Mesenchymal stem cell (in vitro differentiated cells and primary cell): ENCODE data around the gene GTF3C2.

Experiments
- DNase-seq: peaks from one replicate; pipeline ENCODE4 v3.0.0-alpha.2; 2013
- H2AFZ ChIP-seq: one replicate; pipeline ENCODE4 v1.6.1; 2013; ENCODE audit warnings: low read depth, mild to moderate bottlenecking, control low read depth, inconsistent platforms, low read length, moderate library complexity
- H2AK5ac ChIP-seq: 2 replicates; pipeline ENCODE4 v1.6.1; 2013; ENCODE audit warnings: low read length, moderate library complexity, mild to moderate bottlenecking, inconsistent platforms; ENCODE audit not compliant: severe bottlenecking
- H2BK120ac ChIP-seq: one replicate; pipeline ENCODE4 v1.6.1; 2013; ENCODE audit warnings: low read depth, mild to moderate bottlenecking, inconsistent platforms, low read length, moderate library complexity
- H2BK12ac ChIP-seq, 2 experiments: one replicate each; pipeline ENCODE4 v1.6.1; 2013; ENCODE audit warnings: inconsistent platforms in 2 of 2, low read length in 2 of 2, mild to moderate bottlenecking in 2 of 2, moderate library complexity in 2 of 2, control low read depth in 1 of 2
- H2BK15ac ChIP-seq: one replicate; pipeline ENCODE4 v1.6.1; 2013; ENCODE audit warnings: mild to moderate bottlenecking, low read depth, inconsistent platforms; ENCODE audit not compliant: poor library complexity, severe bottlenecking
- H2BK5ac ChIP-seq: 2 replicates; pipeline ENCODE4 v1.6.1; 2013; ENCODE audit warnings: low read depth, mild to moderate bottlenecking, low read length, control low read depth, inconsistent platforms; ENCODE audit not compliant: poor library complexity, severe bottlenecking
- H3K14ac ChIP-seq, 2 experiments: one replicate each; pipeline ENCODE4 v1.6.1; 2013; ENCODE audit warnings: inconsistent platforms in 2 of 2, low read length in 2 of 2, control low read depth in 1 of 2, mild to moderate bottlenecking in 1 of 2, moderate library complexity in 1 of 2
- H3K18ac ChIP-seq, 2 experiments: one replicate each; pipeline ENCODE4 v1.6.1; 2013; ENCODE audit warnings: inconsistent platforms in 2 of 2, low read length in 2 of 2, control low read depth in 1 of 2, low read depth in 1 of 2, mild to moderate bottlenecking in 1 of 2
- H3K23ac ChIP-seq, 2 experiments: one replicate each; pipeline ENCODE4 v1.6.1; 2013; ENCODE audit warnings: inconsistent platforms in 2 of 2, low read length in 2 of 2, mild to moderate bottlenecking in 2 of 2, moderate library complexity in 2 of 2, control low read depth in 1 of 2
- H3K27ac ChIP-seq: 2 replicates; pipeline ENCODE4 v1.5.1; 2013; ENCODE audit warnings: mild to moderate bottlenecking, moderate library complexity, low read length, control low read depth, inconsistent platforms; ENCODE audit not compliant: poor library complexity, severe bottlenecking
- H3K27me3 ChIP-seq, 2 experiments: 2 replicates each; pipeline versions ENCODE4 v1.6.1 to v1.7.0; 2013; ENCODE audit warnings: low read length in 2 of 2, mild to moderate bottlenecking in 2 of 2, moderate library complexity in 2 of 2, control low read depth in 1 of 2, inconsistent platforms in 1 of 2; ENCODE audit not compliant: control insufficient read depth in 1 of 2, insufficient read depth in 1 of 2
- H3K36me3 ChIP-seq, 2 experiments: 2 replicates each; pipeline versions ENCODE4 v1.6.1 to v1.7.0; 2013; ENCODE audit warnings: low read length in 2 of 2, control low read depth in 1 of 2, inconsistent platforms in 1 of 2, low read depth in 1 of 2, mild to moderate bottlenecking in 1 of 2; ENCODE audit not compliant: insufficient read depth in 2 of 2, control insufficient read depth in 1 of 2
- H3K4ac ChIP-seq, 2 experiments: one replicate each; pipeline ENCODE4 v1.6.1; 2013; ENCODE audit warnings: inconsistent platforms in 2 of 2, low read length in 2 of 2, mild to moderate bottlenecking in 2 of 2, moderate library complexity in 2 of 2, control low read depth in 1 of 2, low read depth in 1 of 2
- H3K4me1 ChIP-seq: 2 replicates; pipeline ENCODE4 v1.6.1; 2013; ENCODE audit warnings: low read depth, low read length, control low read depth; ENCODE audit not compliant: control insufficient read depth, insufficient read depth
- H3K4me2 ChIP-seq: 2 replicates; pipeline ENCODE4 v1.6.1; 2013; ENCODE audit warnings: low read length, mild to moderate bottlenecking, inconsistent platforms; ENCODE audit not compliant: poor library complexity, severe bottlenecking
- H3K4me3 ChIP-seq, 2 experiments: 2 replicates each; pipeline versions ENCODE4 v1.5.1 to v1.7.0; 2013; ENCODE audit warnings: low read length in 2 of 2, mild to moderate bottlenecking in 2 of 2, control low read depth in 1 of 2, low read depth in 1 of 2; ENCODE audit not compliant: insufficient read depth in 1 of 2
- H3K79me1 ChIP-seq: replicated peaks from 2 replicates; pipeline ENCODE4 v1.6.1; 2013; ENCODE audit warnings: mild to moderate bottlenecking, control low read depth, low read length, inconsistent platforms; ENCODE audit not compliant: poor library complexity, severe bottlenecking
- H3K9ac ChIP-seq: 2 replicates; pipeline ENCODE4 v1.7.0; 2013; ENCODE audit warnings: mild to moderate bottlenecking, low read length, moderate library complexity
- H3K9me3 ChIP-seq: 2 replicates; pipeline ENCODE4 v1.7.0; 2013; ENCODE audit warnings: mild to moderate bottlenecking, low read length; ENCODE audit not compliant: control insufficient read depth
- H4K8ac ChIP-seq: one replicate; pipeline ENCODE4 v1.6.1; 2013; ENCODE audit warnings: inconsistent platforms, mild to moderate bottlenecking, low read length, moderate library complexity
- H4K91ac ChIP-seq: one replicate; pipeline ENCODE4 v1.6.1; 2013; ENCODE audit warnings: mild to moderate bottlenecking, low read length, inconsistent platforms
- WGBS: methylation state at CpG from one replicate; pipeline ENCODE4 v1.1.7; 2013; ENCODE audit warnings: mixed read lengths; 5-methylcytosine and 5-hydroxymethylcytosine counted together

GTF3C2 gene

DNA sequence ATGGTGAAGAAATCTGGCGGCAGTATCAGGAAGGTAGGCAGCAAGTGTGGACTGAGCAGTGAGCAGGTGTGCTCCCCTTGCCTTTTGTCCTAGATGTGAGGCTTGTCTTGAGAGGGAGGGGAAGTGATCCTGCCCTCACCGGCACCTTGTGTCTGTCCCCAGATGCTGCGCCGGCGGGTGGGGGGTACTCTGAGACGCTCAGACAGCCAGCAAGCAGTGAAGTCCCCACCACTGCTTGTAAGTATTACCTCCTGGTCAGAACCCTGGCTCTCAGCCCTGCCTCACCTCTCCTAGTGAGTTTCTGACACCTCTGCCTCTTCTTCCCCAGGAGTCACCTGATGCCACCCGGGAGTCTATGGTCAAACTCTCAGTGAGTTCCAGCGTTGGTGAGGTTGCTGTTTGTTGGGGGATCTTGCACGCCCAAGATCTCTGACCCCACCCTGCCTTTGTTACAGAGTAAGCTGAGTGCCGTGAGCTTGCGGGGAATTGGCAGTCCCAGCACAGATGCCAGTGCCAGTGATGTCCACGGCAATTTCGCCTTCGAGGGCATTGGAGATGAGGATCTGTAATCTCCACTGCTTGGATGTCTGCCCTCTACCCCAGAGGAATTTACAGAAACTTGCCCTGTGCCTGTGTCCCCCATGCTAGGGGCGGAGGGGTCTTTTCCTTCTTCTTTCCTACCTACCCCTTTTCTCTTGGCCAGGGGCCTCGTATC, 19.7 kb upstream of the GTF3C2 start:
- Histone ChIP-seq H3K4me1 (peaks cover 25% of the 10 kb centered on the region), H3K23ac (no peak overlapping the region), H3K27me3 (no peaks in the 10 kb centered on the region), H3K4me3 (no peak overlapping the region), H3K36me3 (peaks cover 65 to 71% of the 10 kb centered on the region in 2 experiments), H2AK5ac (no peak overlapping the region), H2BK5ac (no peak overlapping the region), H3K4me2 (no peak overlapping the region), H3K14ac (no peak overlapping the region), H4K8ac (peak overlapping the region; percentile 14), H2BK120ac (no peak overlapping the region), H3K79me1 (peaks cover 30% of the 10 kb centered on the region), H3K9ac (peak overlapping the region; percentile 10), H2AFZ (no peak overlapping the region), H3K4ac (no peak overlapping the region), H3K9me3 (no peaks in the 10 kb centered on the region), H2BK15ac (no peak overlapping the region), H3K18ac (no peak overlapping the region), H3K27ac (no peak overlapping the region), H4K91ac (no peak overlapping the region), H2BK12ac (no peak overlapping the region)
- WGBS = 97% methylated on average over 16 of the region's 16 CpGs
- DNase-seq = no peak

DNA sequence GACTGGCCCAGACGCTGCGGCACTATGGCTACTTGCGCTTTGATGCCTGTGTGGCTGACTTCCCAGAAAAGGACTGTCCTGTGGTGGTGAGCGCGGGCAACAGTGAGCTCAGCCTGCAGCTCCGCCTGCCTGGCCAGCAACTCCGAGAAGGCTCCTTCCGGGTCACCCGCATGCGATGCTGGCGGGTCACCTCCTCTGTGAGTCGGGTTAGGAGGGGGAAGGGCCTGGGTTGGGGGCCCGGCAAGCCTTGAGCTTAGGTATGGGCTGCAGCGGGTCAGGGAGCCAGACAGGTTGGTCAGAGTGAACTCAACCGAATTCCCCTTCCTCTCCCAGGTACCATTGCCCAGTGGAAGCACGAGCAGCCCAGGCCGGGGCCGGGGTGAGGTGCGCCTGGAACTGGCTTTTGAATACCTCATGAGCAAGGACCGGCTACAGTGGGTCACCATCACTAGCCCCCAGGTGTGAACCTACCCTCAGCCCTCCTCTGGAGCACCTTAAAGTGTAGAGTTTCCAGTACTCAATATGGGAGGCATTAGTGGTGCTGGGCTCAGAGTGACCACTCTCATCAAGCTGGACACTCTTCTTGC, 19.0 kb upstream of the GTF3C2 start:
- Histone ChIP-seq H3K9me3 (no peaks in the 10 kb centered on the region), H3K4me1 (peaks cover 22% of the 10 kb centered on the region), H2BK15ac (no peak overlapping the region), H2BK12ac (no peak overlapping the region), H3K9ac (no peak overlapping the region), H3K18ac (no peak overlapping the region), H3K4me2 (no peak overlapping the region), H3K4me3 (no peak overlapping the region), H3K4ac (no peak overlapping the region), H3K27me3 (no peaks in the 10 kb centered on the region), H2BK120ac (no peak overlapping the region), H3K23ac (no peak overlapping the region), H2BK5ac (no peak overlapping the region), H3K27ac (no peak overlapping the region), H4K91ac (no peak overlapping the region), H2AK5ac (no peak overlapping the region), H3K36me3 (peaks cover 59 to 69% of the 10 kb centered on the region in 2 experiments), H3K79me1 (peaks cover 30% of the 10 kb centered on the region), H2AFZ (no peak overlapping the region), H4K8ac (peak overlapping the region; percentile 56), H3K14ac (no peak overlapping the region)
- 96% methylated on average over 12 of the region's 20 CpGs for WGBS
- DNase-seq = no peak

DNA sequence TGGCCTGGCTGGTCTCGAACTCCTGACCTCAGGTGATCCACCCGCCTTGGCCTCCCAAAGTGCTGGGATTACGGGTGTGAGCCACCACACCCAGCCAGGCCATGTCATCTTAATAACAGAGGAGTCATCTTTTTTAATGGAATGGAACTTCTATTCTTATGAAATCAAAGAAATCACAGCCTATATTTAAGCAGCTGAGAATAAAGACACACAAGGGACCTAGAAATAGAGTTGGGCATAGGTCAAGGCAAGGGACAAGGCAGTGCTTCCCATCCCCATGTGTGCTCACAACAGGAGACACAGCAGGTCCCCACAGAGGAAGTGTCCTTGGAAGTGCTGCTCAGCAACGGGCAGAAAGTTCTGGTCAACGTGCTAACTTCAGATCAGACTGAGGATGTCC, 17.0 kb upstream of the GTF3C2 start:
- H4K8ac ChIP-seq = no peak overlapping the region
- H4K91ac ChIP-seq = peak overlapping the region; percentile 9
- no peak overlapping the region for H3K4me2 ChIP-seq
- peaks cover 56 to 68% of the 10 kb centered on the region in 2 experiments for H3K36me3 ChIP-seq
- DNase-seq = no peak
- no peaks in the 10 kb centered on the region for H3K27me3 ChIP-seq
- no peak overlapping the region for H3K9ac ChIP-seq
- no peak overlapping the region for H2BK5ac ChIP-seq
- no peak overlapping the region for H3K27ac ChIP-seq
- H2BK12ac ChIP-seq = no peak overlapping the region
- peaks cover 32% of the 10 kb centered on the region for H3K79me1 ChIP-seq
- no peak overlapping the region for H2AK5ac ChIP-seq
- no peak overlapping the region for H3K14ac ChIP-seq
- H3K4me3 ChIP-seq = no peak overlapping the region
- H3K4me1 ChIP-seq = peaks cover 21% of the 10 kb centered on the region
- no peak overlapping the region for H2BK120ac ChIP-seq
- H3K18ac ChIP-seq = no peak overlapping the region
- no peaks in the 10 kb centered on the region for H3K9me3 ChIP-seq
- H2BK15ac ChIP-seq = no peak overlapping the region
- WGBS = 96% methylated on average over 4 of the region's 5 CpGs
- H3K4ac ChIP-seq = no peak overlapping the region
- H3K23ac ChIP-seq = no peak overlapping the region
- no peak overlapping the region for H2AFZ ChIP-seq

DNA sequence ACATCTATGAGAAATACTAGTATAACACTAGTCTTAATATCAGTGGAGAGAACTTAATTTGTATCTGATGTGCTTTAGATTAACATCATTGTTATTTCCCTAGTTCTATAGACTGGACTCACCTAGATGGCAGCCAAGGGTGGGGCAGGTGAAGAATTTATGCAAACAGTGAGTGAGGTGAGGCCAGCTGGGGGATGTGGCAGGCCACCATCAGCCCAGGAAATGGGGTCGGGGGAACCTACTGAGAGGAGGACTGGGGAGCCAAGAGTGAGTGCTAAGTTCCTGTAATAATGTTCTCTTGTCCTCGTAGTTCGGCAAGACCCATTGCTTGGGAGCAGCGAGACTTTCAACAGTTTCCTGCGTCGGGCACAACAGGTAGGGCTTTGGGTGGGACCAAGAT, 16.4 kb upstream of the GTF3C2 start:
- Histone ChIP-seq H3K4me3 (no peak overlapping the region), H3K18ac (no peak overlapping the region), H3K27me3 (no peaks in the 10 kb centered on the region), H2BK5ac (no peak overlapping the region), H3K79me1 (peaks cover 32% of the 10 kb centered on the region), H2AK5ac (no peak overlapping the region), H3K9me3 (no peaks in the 10 kb centered on the region), H2BK12ac (no peak overlapping the region), H2AFZ (no peak overlapping the region), H3K23ac (no peak overlapping the region), H2BK15ac (no peak overlapping the region), H3K14ac (no peak overlapping the region), H3K9ac (peak overlapping the region; percentile 99), H4K8ac (no peak overlapping the region), H3K36me3 (peaks cover 51 to 69% of the 10 kb centered on the region in 2 experiments), H4K91ac (no peak overlapping the region), H3K27ac (no peak overlapping the region), H3K4ac (no peak overlapping the region), H3K4me2 (no peak overlapping the region), H2BK120ac (no peak overlapping the region), H3K4me1 (peaks cover 15% of the 10 kb centered on the region)
- 94% methylated on average over 6 of the region's 6 CpGs for WGBS
- no peak for DNase-seq
